Heart right ventricle (tissue), 16 donors: ENCODE measurements around the gene HMX3. TPM values are rescaled to one million over a fixed set of nuclear protein-coding genes. Genes with fewer than 3 reads are reported as not detected.

Experiments
- ATAC-seq, 8 donors: fragments of 200-7000 bp; cut with Tn5 transposase; one replicate each; pipeline ENCODE4 v1.9.1; 2020; ENCODE audit warnings: mild to moderate bottlenecking in 8 of 8, moderate library complexity in 8 of 8, moderate number of reproducible peaks in 1 of 8
- DNase-seq, 2 donors: peaks; one replicate each; pipeline ENCODE4 v3.0.0-alpha.2; 2020
- H3K27ac ChIP-seq, 10 donors: fragments of 200-600 bp; sonication (generic) in 2 of 10; one replicate each; pipeline versions ENCODE4 v1.5.0 to v1.8.0; 2020 to 2022; ENCODE audit warnings: mild to moderate bottlenecking in 3 of 10
- H3K27me3 ChIP-seq, 7 donors: fragments of 200-600 bp; one replicate each; pipeline ENCODE4 v1.8.0; 2021 to 2022; ENCODE audit warnings: mild to moderate bottlenecking in 2 of 7
- H3K36me3 ChIP-seq, 9 donors: fragments of 200-600 bp; sonication (generic) in 1 of 9; one replicate each; pipeline versions ENCODE4 v1.5.0 to v1.8.0; 2020 to 2022; ENCODE audit warnings: mild to moderate bottlenecking in 2 of 9
- H3K4me1 ChIP-seq, 9 donors: fragments of 200-600 bp; sonication (generic) in 1 of 9; one replicate each; pipeline versions ENCODE4 v1.5.0 to v1.8.0; 2020 to 2022; ENCODE audit warnings: mild to moderate bottlenecking in 4 of 9
- H3K4me3 ChIP-seq, 10 donors: fragments of 200-600 bp; sonication (generic) in 2 of 10; one replicate each; pipeline versions ENCODE4 v1.5.0 to v1.8.0; 2020 to 2022; ENCODE audit warnings: mild to moderate bottlenecking in 7 of 10, moderate library complexity in 2 of 10
- H3K9me3 ChIP-seq, 11 donors: fragments of 200-600 bp in 10 of 11; sonication (generic) in 2 of 11; one replicate each; pipeline versions ENCODE4 v1.5.0 to v1.8.0; 2013 to 2022; ENCODE audit warnings: mild to moderate bottlenecking in 2 of 11, control low read depth in 1 of 11, moderate library complexity in 1 of 11
- CTCF ChIP-seq, 9 donors: fragments of 200-600 bp; sonication (generic) in 2 of 9; IDR thresholded peaks; one replicate each; pipeline versions ENCODE4 v1.5.0 to v1.8.0; 2021 to 2022; ENCODE audit warnings: antibody characterized with exemption in 9 of 9, mild to moderate bottlenecking in 5 of 9, moderate library complexity in 1 of 9
- WGBS, 2 donors: extraction: QIAGEN DNeasy Blood & Tissue Kit; methylation state at CpG; one replicate each; pipeline ENCODE4 v1.1.7; 2013; ENCODE audit warnings: inconsistent platforms in 1 of 2; 5-methylcytosine and 5-hydroxymethylcytosine counted together
- intact Hi-C, 10 donors: fragments of 100-400 bp; cut with DNase I; formaldehyde crosslinking; loops; one replicate each; pipeline versions ENCODE4 v1.11.1 to v1.14.2; 2022
- polyA plus RNA-seq, 2 donors: library from polyadenylated mRNA; stranded (reverse); fragments of 200-250 nt; gene quantifications; one replicate each; pipeline ENCODE4 v1.2.3, GENCODE V29; 2013
- total RNA-seq, 10 donors: library from RNA; stranded (reverse); fragmentation: NEBNext Ultra II Directional in 3 of 10; extraction: Animal tissue kit (Norgen Biotek cat#: 25700) in 3 of 10; gene quantifications; one replicate each; pipeline versions ENCODE4 v1.2.1 to v1.2.4, GENCODE V29; 2021 to 2023
- donor health status: Arrhythmogenic right ventricular cardiomyopathy.
- donor health status: ischemic (EF 13 %, LVEDD 7.1; RV severe dilation, severe dysfunction).
- donor health status: healthy with polysubstance abuse.
- donor health status: DM: no; HTN: yes; CAD: no.
- donor health status: DM: no; HTN: no; CAD: no.
- donor health status: ischemic (EF 25% LVEDD 6.9; RV normal size, moderate dysfunction).
- donor health status: ischemic (EF 25% LVEDD 5.7; RV mildly dilated, moderate dysfunction).
- donor health status: healthy.
- donor health status: DM: yes; HTN: yes; CAD: no.
- donor health status: Ischemic cardiomyopathy.
- donor health status: ischemic (EF 35%, LVEDD 5.7; RV mildly dilated, moderate dysfunction).
- donor health status: nonischemic (EF 11% LVEDD 7.7; RV severe dilation, severe dysfunction).
- donor health status: DM: yes; HTN: yes; CAD: no.
- donor health status: PGD.
- donor health status: ischemic (EF 29% LVEDD 5.4; RV normal size, mild dysfunction).
- donor health status: nonischemic (EF 23%, LVEDD 6.1; RV moderate dilation, normal function).

Gene HMX3
- total and polyA plus RNA-seq, 12 donors: not detected

DNA sequence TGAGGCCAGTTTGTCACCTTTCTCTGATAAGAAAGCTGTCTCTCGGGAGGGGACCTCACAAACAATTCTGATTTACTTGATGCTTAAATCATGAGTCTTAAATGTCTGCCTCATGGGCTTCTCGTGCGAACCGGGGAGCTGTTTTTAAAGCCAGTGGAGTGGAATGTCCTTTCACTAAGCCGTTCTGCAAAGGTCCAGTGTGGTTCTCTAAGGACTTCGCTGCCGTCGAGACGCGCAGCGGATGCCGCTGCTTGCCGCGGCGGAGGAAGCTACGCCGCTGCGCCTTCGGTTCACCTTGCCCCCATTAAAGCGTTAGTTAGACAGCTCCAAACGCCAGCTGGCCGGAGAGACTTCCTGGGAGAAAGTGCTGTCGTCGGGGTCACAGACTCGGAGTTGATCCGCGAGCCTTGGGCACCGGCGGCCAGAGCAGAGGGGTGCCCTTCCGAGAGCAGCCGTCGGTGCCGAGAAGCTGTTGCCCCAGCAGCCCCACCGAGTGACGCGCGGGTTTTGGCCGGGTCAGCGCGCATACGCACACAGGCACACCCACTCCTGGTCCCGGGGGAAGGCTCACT, 1.3 kb upstream of the HMX3 start:
- Histone ChIP-seq H3K27ac (no peak overlapping the region), H3K4me3 (peak overlapping the region in 6 of 10 donors; percentile 36 to 51 (median 46)), H3K9me3 (no peaks in the 10 kb centered on the region), H3K4me1 (peaks cover 25 to 59% (median 52%) of the 10 kb centered on the region in 9 donors), H3K36me3 (no peaks in the 10 kb centered on the region), H3K27me3 (peaks cover 76 to 100% (median 100%) of the 10 kb centered on the region in 7 donors)
- ATAC-seq (no peak), DNase-seq (no peak)
- TF ChIP-seq CTCF (IDR thresholded peaks at IDR 0.05): no peak
- 1 to 2% methylated on average over 42 of the region's 42 CpGs for WGBS, 2 donors
- intact Hi-C loops: loop anchor here in 4 of 10 donors (5.0 to 10.0 kb wide), 3 partner anchors 250 to 830 kb away; no protein-coding TSS in a partner anchor

DNA sequence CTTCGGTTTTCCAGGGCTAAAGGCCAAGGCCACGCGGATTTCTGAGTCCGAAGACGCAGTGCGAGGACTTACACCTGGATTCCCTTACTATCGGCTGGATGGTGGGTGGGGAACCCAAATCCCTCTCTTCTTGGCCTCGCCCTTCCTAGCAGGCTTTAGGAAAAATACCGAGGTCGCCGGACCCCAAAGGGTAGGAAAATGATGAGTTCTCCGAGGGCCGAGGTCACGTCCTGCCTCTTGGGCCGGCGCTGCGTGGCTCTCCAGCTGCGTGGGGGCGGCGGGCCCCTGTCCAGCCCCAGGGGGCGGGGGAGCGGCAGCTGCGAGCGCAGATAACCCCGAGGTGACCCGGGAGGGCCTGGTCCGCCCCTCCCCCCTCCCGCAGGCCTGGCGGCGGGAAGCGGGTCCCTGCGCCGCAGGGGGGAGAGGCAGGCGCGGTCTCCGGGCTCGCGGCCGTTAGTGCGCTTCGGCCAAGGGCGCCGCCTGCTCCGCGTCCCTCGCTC, 805 bp upstream of the HMX3 start:
- no peak for TF ChIP-seq CTCF (IDR thresholded peaks at IDR 0.05)
- Histone ChIP-seq H3K27ac (no peak overlapping the region), H3K36me3 (no peaks in the 10 kb centered on the region), H3K4me3 (peak overlapping the region; percentile 24 to 51 (median 42)), H3K27me3 (peaks cover 82 to 100% (median 100%) of the 10 kb centered on the region in 7 donors), H3K9me3 (no peaks in the 10 kb centered on the region), H3K4me1 (peaks cover 25 to 64% (median 55%) of the 10 kb centered on the region in 9 donors)
- ATAC-seq (no peak), DNase-seq (no peak)
- intact Hi-C loops: loop anchor here in 4 of 10 donors (5.0 to 10.0 kb wide), 3 partner anchors 250 to 830 kb away; no protein-coding TSS in a partner anchor
- 0 to 1% methylated on average over 32 to 46 of the region's 46 CpGs for whole genome bisulfite sequencing, 2 donors

DNA sequence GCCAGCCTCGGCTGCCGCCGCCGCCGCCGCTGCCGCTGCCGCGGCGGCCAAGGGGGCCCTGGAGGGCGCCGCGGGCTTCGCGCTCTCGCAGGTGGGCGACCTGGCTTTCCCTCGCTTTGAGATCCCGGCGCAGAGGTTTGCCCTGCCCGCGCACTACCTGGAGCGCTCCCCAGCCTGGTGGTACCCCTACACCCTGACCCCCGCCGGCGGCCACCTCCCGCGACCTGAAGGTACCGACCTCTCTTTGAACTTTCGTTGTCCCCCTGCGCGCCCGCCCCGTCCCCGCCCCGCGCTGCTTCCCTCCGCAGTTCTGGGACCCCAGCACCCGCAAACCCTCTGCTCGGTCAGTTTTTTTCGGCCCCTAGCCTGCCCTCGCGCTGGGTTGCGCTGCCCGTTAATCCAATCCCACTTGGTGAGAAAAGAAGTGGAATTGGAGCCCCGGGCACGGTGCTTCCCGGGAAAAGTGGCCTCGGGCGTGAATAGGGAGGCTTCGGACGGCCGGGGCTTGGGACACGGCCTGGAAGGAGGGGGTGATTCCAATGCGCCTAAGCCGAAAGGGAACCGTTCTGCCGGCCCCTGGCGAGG, 543 bp downstream of the HMX3 start:
- intact Hi-C loops: loop anchor here in 3 of 10 donors (10.0 kb wide), 2 partner anchors 248 to 828 kb away; no protein-coding TSS in a partner anchor
- H3K27me3 ChIP-seq: peaks cover 92 to 100% (median 100%) of the 10 kb centered on the region in 7 donors

More for the DNA sequence above, 543 bp downstream of the HMX3 start:
- H3K4me1 ChIP-seq: peaks cover 29 to 70% (median 61%) of the 10 kb centered on the region in 9 donors
- H3K9me3 ChIP-seq: no peaks in the 10 kb centered on the region
- TF ChIP-seq CTCF (IDR thresholded peaks at IDR 0.05): no peak
- no peak overlapping the region for H3K27ac ChIP-seq
- no peak for ATAC-seq
- no peak for DNase-seq
- no peaks in the 10 kb centered on the region for H3K36me3 ChIP-seq
- H3K4me3 ChIP-seq: peak overlapping the region in 9 of 10 donors; percentile 24 to 51 (median 41)
- 1% methylated on average over 59 of the region's 59 CpGs for WGBS, 2 donors
